KOPT-K1 (cell line): ENCODE measurements around the gene ADORA2A.
"Not testable (repeated sequence)": the region's sequence is repeated elsewhere in the genome, so short reads cannot be mapped to it uniquely, and the experiment has no call there.

Experiments used
- H3K27ac ChIP-seq: fragments of 200-600 bp; sonication (generic); 2 replicates; pipeline ENCODE4 v1.5.1; 2016; ENCODE audit warnings: antibody characterized with exemption, mild to moderate bottlenecking, low read depth, low read length; ENCODE audit not compliant: poor library complexity, severe bottlenecking
- H3K36me3 ChIP-seq: fragments of 200-600 bp; sonication (generic); 2 replicates; pipeline ENCODE4 v1.5.1; 2017; ENCODE audit warnings: antibody characterized with exemption, mild to moderate bottlenecking, low read length, moderate library complexity; ENCODE audit not compliant: insufficient read depth
- H3K9me3 ChIP-seq: fragments of 200-600 bp; sonication (generic); 2 replicates; pipeline ENCODE4 v1.5.1; 2017; ENCODE audit warnings: antibody characterized with exemption, low read length, mild to moderate bottlenecking; ENCODE audit not compliant: insufficient read depth, poor library complexity, severe bottlenecking

ADORA2A gene

DNA sequence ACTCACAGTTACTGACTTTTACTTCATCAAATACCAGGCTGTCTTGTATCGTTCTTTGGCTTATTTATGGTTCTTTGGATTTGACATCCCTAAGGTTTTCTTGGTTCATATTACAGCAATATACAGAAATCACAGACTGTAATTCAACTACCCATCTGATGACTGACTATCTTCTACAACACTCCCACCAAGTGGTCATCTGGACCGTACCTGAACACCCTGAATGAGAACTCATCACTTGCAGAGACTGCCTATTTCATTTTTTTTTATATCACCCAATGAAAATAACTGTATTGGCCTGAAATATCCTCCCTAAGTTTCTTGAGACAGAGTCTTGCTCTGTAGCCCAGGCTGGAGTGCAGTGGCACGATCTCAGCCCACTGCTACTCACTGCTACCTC is 58.2 kb downstream of the ADORA2A start:
- H3K9me3 ChIP-seq: no peaks in the 10 kb centered on the region
- no peaks in the 10 kb centered on the region for H3K36me3 ChIP-seq
- H3K27ac ChIP-seq: no peak overlapping the region

DNA sequence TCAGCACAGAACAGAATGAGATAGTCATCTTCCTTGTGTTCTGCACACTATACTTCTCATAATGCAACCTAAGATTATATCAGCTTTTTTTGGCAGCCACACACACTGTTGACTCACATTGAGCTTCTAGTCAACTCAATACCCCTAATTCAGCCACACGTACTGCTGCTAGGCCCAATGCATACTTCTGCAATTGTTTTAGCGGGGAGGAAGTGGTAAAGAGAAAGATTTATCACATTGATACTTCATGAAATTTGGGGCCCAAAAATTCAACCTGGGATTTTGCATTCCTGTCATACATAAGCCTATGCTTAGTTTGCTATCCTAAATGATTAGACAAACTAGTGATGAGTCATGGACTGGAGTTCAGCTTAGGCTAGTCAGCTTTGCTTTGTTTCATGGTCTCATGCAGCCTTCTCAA is 59.1 kb downstream of the ADORA2A start:
- no peak overlapping the region for H3K27ac ChIP-seq
- no peaks in the 10 kb centered on the region for H3K9me3 ChIP-seq
- no peaks in the 10 kb centered on the region for H3K36me3 ChIP-seq

DNA sequence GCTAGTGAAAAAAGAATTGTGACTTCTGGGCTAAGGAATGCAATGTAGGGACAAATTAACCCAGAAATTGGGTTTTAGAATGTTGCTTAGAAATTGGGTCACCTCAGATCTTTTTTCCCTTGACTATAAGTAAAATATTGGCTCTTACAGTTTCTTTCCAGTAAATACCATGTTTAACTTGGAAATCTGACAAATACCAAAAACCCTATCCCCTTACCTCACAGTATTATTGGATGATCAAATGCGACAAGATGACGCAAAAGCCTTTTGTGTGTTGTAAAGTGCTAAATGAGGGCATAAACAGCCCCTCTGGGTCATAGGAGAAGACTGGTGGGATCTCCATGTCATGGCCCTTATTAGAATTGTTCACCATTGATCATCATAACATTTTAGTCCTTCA is 61.6 kb downstream of the ADORA2A start:
- Histone ChIP-seq H3K36me3 (no peaks in the 10 kb centered on the region), H3K9me3 (no peaks in the 10 kb centered on the region), H3K27ac (no peak overlapping the region)

DNA sequence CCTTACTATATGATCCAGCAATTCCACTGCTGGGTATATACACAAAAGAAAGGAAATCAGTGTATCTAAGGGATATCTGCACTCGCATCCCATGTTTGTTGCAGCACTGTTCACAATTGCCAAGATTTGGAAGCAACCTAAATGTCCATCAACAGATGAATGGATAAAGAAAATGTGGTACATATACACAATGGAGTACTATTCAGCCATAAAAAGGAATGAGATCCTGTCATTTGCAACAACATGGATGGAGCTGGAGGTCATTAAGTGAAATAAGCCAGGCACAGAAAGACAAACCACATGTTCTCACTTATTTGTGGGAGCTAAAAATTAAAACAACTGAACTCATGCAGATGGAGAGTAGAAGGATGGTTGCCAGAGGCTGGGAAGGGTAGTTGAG is 62.0 kb downstream of the ADORA2A start:
- not testable (repeated sequence) for H3K36me3 ChIP-seq, H3K9me3 ChIP-seq, H3K27ac ChIP-seq
